Left kidney (tissue), 8 donors: Measurements from ENCODE around the gene SF3B3. TPM values are rescaled to one million over a fixed set of nuclear protein-coding genes. Genes with fewer than 3 reads are reported as not detected.

ENCODE experiments used
- DNase-seq: peaks from one replicate; pipeline ENCODE4 v3.0.0-alpha.2; 2013
- long read RNA-seq, 8 donors: transcript quantifications; one replicate each; lab custom pipeline, GENCODE V29; 2026
- polyA plus RNA-seq: library from polyadenylated mRNA; unstranded; fragments of 120-200 nt; gene quantifications from one replicate; pipeline ENCODE4 v1.2.1, GENCODE V29; 2013; ENCODE audit not compliant: insufficient read length

The SF3B3 gene
- polyA plus RNA-seq = 416 TPM
- long read RNA-seq, donor 1, full-length matches to known transcripts = 30 of 96 reads
- long read RNA-seq, donor 1, partial matches to known transcripts = 66 of 96 reads
- long read RNA-seq, donor 1, other reads (novel, unspliced or antisense) = 0 of 96 reads
- long read RNA-seq, donor 2, full-length matches to known transcripts = 17 of 86 reads
- long read RNA-seq, donor 2, partial matches to known transcripts = 69 of 86 reads
- long read RNA-seq, donor 2, other reads (novel, unspliced or antisense) = 0 of 86 reads
- long read RNA-seq, donor 3, full-length matches to known transcripts = 12 of 55 reads
- long read RNA-seq, donor 3, partial matches to known transcripts = 43 of 55 reads
- long read RNA-seq, donor 3, other reads (novel, unspliced or antisense) = 0 of 55 reads
- long read RNA-seq, donor 4 = 0 reads
- long read RNA-seq, donor 5, full-length matches to known transcripts = 18 of 83 reads
- long read RNA-seq, donor 5, partial matches to known transcripts = 65 of 83 reads
- long read RNA-seq, donor 5, other reads (novel, unspliced or antisense) = 0 of 83 reads
- long read RNA-seq, donor 6, full-length matches to known transcripts = 15 of 44 reads
- long read RNA-seq, donor 6, partial matches to known transcripts = 29 of 44 reads
- long read RNA-seq, donor 6, other reads (novel, unspliced or antisense) = 0 of 44 reads
- long read RNA-seq, donor 7, full-length matches to known transcripts = 31 of 99 reads
- long read RNA-seq, donor 7, partial matches to known transcripts = 68 of 99 reads
- long read RNA-seq, donor 7, other reads (novel, unspliced or antisense) = 0 of 99 reads
- long read RNA-seq, donor 8, full-length matches to known transcripts = 9 of 20 reads
- long read RNA-seq, donor 8, partial matches to known transcripts = 11 of 20 reads
- long read RNA-seq, donor 8, other reads (novel, unspliced or antisense) = 0 of 20 reads

DNA sequence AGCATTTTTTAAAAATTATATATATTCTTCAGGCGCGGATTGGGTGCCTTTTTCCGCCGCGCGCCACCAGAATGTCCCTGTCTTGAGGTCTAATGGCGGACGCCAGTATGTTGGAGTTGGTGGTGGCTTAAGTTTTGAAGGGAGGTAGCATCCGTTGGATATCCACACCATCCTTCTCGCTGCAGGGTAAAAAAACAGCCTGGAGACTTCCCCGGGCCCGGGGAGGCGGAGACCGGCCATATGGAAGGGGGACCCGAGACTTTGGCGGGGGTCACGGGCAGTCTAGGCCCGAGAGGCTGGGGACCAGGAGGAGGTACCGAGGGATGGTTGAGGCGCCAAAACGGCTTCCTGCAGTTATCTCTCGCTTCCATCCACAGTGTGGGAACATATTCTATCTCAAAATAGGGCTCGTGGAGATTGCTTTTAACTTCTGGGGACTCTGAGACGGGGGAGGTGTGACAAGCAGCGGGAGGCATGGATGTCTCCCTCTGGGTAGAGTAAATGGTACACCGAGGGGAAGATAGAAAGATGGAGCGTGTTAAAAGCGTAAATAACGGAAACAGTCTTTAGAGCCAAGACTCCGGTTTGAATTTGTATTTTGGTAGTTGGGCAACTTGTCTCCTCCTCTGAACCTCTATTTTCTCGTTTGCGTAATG is at the start of gene SF3B3:
Gene SF3B3 (plus strand): TSS at position 74 of the 656 bp plus-strand sequence. CDS start 2,841 bp downstream, outside the sequence.
- no peak for DNase-seq

DNA sequence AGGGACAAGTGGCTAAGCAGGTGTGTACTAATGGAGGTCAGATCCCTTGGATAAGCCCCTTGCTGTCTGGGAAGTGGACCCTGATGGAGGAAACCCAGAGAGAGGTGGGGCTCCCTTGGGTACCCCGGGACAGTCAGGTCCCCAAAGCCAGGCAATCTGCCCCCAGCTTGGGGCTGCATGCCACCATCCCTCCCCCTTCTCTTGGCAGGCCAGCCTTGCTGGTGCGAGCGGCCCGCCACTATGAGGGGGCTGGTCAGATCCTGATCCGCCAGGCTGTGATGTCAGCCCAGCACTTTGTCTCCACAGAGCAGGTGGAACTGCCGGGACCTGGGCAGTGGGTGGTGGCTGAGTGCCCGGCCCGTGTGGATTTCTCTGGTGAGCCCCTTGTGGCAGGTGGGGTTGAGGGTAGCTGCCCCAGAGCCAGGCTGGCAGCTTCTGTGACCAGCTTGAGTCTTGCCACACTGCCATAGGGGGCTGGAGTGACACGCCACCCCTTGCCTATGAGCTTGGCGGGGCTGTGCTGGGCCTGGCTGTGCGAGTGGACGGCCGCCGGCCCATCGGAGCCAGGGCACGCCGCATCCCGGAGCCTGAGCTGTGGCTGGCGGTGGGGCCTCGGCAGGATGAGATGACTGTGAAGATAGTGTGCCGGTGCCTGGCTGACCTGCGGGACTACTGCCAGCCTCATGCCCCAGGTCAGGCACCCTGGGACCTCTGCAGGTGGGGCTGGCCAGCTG is 49.1 kb upstream of the SF3B3 start:
- DNase-seq = no peak

DNA sequence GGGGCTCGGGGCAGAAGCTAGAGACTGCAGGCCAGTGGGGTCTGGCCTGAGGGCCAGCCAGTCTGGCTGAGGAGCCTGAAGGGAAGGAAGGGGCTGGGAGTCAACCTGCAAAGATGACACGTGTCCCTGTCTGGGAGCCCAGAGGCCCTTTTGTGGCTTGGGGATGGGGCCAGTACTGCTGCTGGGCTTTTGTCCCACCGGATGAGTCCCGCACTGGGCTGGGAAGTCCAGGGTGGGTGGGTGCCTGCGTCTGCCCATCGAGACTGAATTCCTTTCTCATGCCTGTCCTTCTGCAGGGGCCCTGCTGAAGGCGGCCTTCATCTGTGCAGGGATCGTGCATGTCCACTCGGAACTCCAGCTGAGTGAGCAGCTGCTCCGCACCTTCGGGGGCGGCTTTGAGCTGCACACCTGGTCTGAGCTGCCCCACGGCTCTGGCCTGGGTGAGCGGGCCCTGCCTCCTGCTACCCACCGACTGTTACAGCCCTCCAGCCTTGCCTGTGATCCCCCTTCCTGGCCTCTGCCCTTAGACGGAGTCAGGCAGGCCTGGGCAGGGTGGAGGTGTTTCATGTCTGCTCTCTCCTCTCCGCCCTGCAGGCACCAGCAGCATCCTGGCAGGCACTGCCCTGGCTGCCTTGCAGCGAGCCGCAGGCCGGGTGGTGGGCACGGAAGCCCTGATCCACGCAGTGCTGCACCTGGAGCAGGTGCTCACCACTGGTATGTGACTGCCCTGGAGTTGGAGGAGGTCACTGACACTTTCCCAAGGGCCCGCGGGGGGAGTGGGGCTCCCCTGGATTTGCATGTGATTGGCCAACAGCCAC is 48.4 kb upstream of the SF3B3 start:
- DNase-seq = no peak

DNA sequence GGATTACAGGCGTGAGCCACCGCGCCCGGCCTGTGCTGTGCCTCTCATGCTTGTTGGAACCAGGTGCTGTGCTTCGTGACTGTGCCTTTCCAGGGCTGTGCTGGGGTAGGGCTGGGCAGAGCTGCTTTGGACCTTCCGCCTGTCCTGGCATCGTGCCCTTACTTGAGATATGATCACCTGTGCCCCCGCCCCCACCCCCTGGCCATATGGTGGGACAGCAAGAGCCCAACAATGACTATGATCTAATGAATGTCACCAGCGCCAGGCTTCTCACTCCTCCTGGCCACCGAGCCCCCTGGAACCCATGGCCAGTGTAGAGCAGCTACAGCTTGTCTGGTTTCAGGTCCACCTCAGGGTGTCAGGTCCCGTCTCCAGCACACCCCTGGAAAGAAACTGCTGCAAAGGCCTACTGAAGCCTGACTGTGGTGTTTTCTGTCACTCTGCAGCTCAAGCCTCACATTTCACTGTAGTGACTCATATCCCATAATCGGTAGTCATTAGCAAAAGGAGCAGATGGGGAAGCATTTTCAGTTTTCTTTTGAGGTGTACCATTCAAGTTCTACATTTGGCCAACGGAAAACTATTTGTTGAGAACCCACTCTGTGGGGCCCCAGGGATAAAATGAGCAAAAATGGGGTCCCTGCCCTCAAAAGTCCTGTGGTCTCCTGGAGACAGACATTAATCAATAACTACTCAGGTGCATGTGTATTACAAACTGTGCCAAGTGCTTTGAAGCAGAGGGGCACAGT is 47.2 kb upstream of the SF3B3 start:
- DNase-seq = no peak

DNA sequence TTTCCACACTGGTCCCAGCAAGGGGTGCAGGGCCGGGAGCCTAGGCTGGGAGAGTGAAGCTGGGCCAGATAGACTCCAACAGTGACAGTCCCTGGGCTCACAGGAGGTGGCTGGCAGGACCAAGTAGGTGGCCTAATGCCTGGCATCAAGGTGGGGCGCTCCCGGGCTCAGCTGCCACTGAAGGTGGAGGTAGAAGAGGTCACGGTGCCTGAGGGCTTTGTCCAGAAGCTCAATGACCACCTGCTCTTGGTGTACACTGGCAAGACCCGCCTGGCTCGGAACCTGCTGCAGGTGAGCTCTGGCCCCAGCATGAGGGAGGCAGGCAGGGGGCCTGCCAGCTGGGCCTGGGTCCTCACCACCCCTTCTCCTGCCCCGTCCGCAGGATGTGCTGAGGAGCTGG is 45.4 kb upstream of the SF3B3 start:
- no peak for DNase-seq

DNA sequence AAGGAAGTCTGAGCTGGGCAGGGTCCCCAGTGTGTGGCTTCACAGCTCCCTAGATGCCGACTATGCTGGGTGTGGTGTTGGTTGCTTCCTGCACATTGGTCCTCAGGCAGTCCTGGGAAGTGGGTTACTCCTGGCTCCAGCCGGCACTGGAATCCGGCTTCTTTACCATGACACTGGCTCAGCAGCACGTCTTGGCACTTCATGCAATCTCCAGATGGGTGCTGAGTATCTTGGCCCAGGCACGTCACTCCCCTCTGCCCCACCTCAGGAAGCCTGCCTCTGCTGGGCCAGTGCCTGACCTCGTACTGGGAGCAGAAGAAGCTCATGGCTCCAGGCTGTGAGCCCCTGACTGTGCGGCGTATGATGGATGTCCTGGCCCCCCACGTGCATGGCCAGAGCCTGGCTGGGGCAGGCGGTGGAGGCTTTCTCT is 44.7 kb upstream of the SF3B3 start:
- no peak for DNase-seq

DNA sequence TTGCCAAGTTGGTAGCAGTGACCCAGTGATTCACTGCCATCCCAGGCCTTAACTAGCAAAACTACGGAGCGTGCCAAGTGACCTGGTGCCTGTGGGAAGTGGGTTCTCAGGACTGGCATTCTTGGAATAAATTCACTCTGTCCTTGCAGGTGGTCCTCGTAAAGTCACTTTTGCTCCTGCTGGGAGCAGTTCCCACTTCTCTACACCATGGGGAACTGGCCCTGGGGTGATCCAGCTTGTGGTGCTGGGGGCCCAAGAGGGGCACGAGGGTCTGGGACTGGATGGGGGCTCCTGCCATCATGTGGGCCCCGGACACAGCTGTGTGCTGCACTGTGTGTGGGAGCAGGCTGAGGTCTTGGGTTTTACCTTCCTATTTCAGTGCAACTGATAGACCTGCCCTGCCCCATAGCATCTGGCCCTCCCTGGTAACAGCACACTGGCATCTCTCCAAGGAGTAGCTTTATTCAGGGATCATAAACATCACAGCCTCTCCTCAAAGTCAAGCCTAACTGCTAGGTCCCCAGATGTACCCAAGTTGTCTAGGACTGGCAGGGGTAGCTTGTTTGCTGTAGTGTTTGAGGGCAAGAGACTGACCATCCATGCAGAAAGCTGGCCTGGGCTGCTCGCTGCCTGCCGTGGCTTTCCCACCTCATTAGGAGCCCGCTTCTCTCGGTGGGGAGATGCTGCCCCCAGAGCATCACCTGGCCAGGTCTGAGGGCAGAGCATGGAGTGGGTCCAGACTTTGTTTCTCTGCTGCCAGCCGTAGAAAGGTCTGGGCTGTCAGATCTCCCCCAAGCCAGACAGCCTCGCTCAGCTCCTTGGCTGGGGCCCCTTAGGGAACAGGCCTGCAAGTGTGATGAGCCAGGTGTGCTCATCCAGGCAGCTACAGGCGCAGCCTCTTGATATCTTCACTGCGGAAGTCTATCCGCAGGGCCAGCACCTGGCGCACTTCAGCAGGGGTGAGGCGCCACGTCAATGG is 43.2 kb upstream of the SF3B3 start:
- DNase-seq = no peak

DNA sequence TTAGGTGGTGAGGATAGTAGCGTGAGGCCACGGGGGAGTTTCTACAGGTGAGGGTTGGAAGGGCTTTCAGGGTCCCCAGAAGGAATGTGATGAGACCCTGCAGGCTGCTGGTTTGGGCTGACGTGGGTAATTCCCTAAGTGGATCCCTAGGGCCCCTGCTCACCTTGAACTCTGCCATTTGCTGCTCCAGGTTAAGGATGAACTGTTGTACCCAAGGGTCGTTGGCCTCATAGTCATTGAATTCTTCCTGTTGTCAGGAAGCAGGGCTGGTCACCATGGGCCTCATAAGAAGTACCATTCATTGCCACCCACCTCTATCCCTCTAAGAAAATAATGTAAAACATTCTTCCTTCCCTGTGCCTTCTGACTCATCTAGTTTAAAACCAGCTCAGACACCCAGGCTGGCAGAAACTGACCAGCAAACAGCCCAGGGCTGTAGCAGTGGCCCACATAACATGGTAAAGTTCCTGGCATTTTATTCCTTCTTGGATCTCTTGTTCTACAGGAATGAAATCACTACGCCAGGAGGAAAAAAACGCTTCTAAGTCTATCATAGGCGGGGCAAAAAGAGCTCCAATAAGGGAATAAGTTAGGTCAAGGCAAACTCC is 41.6 kb upstream of the SF3B3 start:
- no peak for DNase-seq

DNA sequence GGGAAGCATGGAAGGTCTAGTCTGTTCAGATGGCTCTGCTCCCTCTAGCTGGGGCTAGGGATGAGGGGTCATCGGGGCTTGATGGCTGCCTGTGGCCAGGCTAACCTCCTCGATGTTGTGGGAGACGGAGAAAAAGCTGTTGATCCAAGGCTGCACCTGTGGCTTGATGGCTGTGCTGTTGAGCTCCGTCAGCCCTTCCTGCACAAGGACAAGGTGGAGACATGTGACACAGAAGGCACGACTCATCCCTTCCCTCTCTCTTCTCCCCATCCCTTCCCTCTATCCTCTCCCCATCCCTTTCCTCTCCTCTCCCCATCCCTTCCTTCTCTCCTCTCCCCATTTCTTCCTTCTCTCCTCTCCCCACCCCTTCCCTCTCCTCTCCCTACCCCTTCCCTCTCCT is 41.0 kb upstream of the SF3B3 start:
- no peak for DNase-seq

DNA sequence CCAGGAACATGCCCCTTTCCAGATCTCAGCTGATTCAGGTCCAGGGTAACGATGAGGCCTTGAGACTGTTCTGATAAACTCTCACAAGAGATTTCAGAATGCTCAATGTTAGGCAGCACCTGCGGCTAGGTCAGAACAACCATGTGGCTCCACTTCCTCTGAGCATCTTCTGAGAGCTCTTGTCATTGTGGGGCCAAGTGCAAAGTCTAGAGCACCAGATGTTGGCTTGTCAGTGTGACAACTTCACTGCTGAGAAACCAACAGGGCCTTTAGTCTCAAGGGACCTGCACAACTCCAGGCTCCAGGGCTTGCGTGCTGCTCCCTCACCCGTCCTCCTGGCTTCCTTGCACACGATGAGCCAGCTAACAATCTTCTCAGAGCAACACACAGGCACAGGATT is 40.2 kb upstream of the SF3B3 start:
- DNase-seq = no peak

DNA sequence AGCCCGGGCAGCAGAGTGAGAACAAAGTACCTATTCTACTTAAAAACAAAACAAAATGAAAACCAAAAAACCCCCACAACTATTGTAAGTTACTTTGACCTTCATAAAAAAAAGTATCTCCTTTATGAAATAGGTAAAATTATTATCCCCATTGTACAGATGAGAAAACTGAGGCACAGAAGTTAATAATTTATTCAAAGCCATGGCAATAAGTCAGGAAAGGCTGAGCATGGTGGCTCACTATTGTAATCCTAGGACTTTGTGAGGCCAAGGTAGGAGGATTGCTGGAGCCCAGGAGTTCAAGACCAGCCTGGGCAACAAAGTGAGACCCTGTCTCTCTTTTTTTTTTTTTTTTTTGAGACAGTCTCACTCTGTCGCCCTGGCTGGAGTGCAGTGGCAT is 38.7 kb upstream of the SF3B3 start:
- DNase-seq = no peak

DNA sequence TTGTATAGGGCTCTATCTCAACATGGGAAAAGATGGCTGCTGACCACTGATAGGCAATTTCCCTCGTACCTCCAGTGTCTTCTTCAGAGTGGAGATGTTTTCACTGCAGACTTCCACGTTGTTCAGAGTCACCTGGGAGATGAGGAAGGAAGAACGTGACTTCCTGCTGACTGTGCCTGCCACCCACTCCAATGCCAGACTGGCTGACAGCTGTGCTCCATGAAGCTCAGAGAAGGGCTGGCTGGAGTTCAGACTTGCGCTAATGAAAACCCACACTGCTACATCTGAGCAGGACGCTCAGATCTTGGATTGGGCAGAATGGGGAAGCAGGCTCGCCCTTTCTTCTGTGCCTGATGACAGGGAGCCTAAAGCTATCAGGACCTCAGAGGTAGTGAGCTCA is 33.4 kb upstream of the SF3B3 start:
- DNase-seq = no peak

DNA sequence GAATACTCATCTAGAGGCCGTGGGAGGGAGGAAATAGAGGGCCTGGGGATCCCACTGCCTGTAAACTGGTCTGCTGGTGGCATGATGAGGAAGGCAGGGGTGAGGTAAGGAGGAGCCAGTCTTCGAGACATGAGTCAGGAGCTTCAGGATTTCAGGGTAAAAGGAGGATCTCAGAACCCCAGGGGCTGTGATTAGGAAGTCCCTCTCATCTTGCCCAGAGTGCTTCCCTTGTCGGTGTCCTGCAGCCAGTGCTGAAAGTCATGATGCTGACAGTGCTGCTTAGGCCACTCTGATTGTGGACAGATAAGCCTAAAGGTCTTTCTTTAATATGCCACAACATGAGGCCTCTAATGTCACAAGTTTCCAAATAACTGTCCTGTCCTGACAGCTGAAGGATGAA is 29.8 kb upstream of the SF3B3 start:
- DNase-seq = no peak

DNA sequence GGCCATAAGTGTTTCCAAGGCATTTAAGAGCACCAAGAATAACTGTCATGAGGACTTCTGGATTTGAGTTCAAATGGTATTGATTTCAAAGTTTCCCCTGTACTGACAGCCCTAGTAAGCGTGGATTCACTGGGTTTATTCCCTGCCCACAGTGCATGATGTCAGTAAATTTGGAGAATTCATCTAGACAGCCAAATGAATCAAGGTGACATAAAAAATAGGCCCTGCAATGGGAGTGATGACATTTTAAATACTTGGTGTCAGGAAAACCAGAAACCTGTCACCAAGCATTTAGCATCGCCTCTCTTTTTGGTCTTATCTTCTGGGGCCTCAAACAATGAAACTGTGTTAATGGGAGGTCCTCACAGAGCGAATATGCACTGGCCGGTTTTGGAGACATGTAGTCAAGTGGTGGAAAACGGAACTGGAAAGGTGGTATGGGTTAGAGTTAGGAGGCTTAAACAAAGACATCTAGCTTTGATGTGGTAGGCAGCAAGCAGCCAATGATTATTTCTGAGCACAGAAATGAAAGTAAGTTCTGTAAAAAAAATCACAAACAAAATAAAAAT is 29.3 kb upstream of the SF3B3 start:
- no peak for DNase-seq

DNA sequence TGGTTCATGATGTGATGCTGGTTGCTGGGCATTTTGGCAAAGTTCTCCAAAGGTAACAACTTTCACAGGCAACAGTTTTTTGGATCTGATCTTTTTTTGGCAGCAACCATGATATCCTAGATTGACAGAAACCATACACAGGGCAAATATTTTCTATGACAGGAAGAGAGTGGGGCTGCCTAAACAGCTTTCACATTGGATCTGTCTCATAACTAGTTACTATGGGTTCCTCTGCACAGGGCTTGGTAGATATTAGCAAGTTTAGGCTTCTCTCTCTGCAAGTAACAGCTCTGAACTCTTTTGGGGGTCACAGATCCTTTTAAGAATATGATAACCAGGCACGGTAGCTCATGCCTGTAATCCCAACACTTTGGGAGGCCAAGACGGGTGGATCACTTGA is 28.8 kb upstream of the SF3B3 start:
- no peak for DNase-seq

DNA sequence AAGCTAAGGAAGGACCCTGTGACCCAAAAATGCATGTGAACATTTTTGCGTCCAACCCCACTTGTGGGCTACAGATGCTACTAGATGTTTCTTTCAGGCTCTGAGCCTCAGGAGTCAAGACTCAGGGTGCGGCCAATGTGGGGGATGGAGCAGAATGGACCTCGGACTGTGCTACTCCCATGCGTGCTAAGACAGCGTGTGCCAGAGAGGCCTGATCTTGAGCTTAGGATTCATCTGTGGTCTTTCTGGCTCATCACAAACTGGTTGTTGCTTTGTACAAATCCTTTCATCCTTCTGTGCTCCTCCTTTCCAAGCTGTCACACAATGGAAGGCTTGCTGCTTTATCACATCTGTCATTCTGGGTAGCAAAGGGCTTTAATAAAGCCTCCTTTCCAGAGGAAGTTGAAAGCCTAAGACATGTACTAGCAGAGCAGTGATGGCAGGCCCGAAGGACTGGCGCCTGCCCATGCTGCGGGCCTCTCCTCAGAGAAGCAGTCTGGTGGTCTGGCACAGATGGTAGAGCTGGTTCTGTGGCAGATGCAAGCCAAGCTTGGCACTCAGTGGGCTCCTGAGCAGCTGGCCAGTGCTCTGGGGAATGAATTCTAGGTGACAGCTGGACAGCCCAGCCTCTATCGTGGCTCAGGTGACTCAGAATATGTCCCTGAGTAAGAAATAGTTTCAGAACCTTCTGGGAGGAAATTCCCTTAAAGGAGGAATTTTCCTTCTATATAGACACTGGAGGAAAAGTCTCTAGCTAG is 28.0 kb upstream of the SF3B3 start:
- DNase-seq = no peak

DNA sequence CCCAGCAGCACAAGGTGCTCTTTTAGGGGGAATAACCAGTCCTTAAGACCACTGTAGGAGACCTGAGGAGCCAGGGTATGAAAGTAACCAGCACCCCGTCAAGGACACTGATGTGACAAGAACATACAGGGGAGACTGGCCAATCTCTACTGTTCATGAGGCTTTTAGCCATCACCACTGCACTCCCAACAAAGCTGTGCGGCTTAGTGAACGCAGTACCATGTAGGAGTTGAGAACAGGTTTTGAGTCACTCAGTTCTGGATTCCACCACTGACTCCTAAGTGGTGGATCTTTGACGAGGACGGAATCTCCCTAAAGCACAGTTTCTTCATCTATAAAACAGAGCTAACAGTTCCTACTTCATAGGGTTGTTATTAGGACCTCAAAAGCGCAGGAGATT is 27.1 kb upstream of the SF3B3 start:
- no peak for DNase-seq
